Measurements from ENCODE around the gene FAM222A. TPM values are rescaled to one million over a fixed set of nuclear protein-coding genes. Genes with fewer than 3 reads are reported as not detected.
A peak's percentile ranks its signal among the peaks of the same experiment; 100 is the strongest.

Gene FAM222A
- total RNA-seq, 1 experiment from 2014 or later: 12.8 TPM

GRCh38 chr12:109783965-109784244, 70.3 kb downstream of the FAM222A start:
- ATAC-seq (peak; percentile 57), DNase-seq (ENCODE audit: low read depth, low spot score) (no peak)
- CTCF ChIA-PET: interaction anchor here (0.6 kb wide), 1 partner anchor 9 kb away, joined by 4 read pairs; no protein-coding TSS in a partner anchor
- H3K4me3 ChIP-seq (ENCODE audit: low read depth in 2 of 2, low read length in 2 of 2): no peak overlapping the region
- TF ChIP-seq POLR2AphosphoS5 (IDR thresholded peaks at IDR 0.05; ENCODE audit: low read depth, low read length) (no peak), SIN3A (IDR thresholded peaks at IDR 0.05; ENCODE audit: borderline replicate concordance, insufficient read depth, low read depth, low read length) (no peak), REST (IDR thresholded peaks at IDR 0.05; ENCODE audit: insufficient read depth in 1 of 2, low read depth in 2 of 2, low read length in 1 of 2) (no peak), TCF7L2 (IDR thresholded peaks at IDR 0.05; ENCODE audit: low read depth, low read length) (no peak), CTCF (IDR thresholded peaks at IDR 0.05) (no peak)
- BruUV-seq (replicated peaks): no TSS peak
- intact Hi-C loops (cut with micrococcal nuclease; ENCODE audit: unreplicated experiment) (no loop called here), in situ Hi-C loops (cut with HindIII; ENCODE audit: low pct_unique_long_range_greater_than_20kb, low sequenced_read_pairs) (no loop called here)
- no peaks in the 10 kb centered on the region; the same call in 1 of the 2 replicates for H3K9me3 ChIP-seq (ENCODE audit: control insufficient read depth, insufficient read depth, low read depth, low read length)
- H3K27ac ChIP-seq (ENCODE audit: low read length): no peak overlapping the region
- POLR2A ChIA-PET: no interaction called here
- no peaks in the 10 kb centered on the region for H3K4me1 ChIP-seq (ENCODE audit: control insufficient read depth, insufficient read depth, low read length)
- no peaks in the 10 kb centered on the region for H3K36me3 ChIP-seq (ENCODE audit: control insufficient read depth, insufficient read depth, low read length)
- no peaks in the 10 kb centered on the region for H3K27me3 ChIP-seq (ENCODE audit: control insufficient read depth, insufficient read depth, low read length)

- BruUV-seq (replicated peaks): no TSS peak
- Histone ChIP-seq H3K4me3 (ENCODE audit: low read depth in 2 of 2, low read length in 2 of 2) (no peak overlapping the region), H3K27ac (ENCODE audit: low read length) (no peak overlapping the region), H3K36me3 (ENCODE audit: control insufficient read depth, insufficient read depth, low read length) (no peaks in the 10 kb centered on the region), H3K4me1 (ENCODE audit: control insufficient read depth, insufficient read depth, low read length) (no peaks in the 10 kb centered on the region), H3K9me3 (ENCODE audit: control insufficient read depth, insufficient read depth, low read depth, low read length) (no peaks in the 10 kb centered on the region), H3K27me3 (ENCODE audit: control insufficient read depth, insufficient read depth, low read length) (no peaks in the 10 kb centered on the region)
- CTCF ChIA-PET: interaction anchor here (0.9 kb wide), 1 partner anchor 269 kb away, joined by 3 read pairs; no protein-coding TSS in a partner anchor
- in situ Hi-C loops (cut with HindIII; ENCODE audit: low pct_unique_long_range_greater_than_20kb, low sequenced_read_pairs) (no loop called here), intact Hi-C loops (cut with micrococcal nuclease; ENCODE audit: unreplicated experiment) (no loop called here)
- DNase-seq (ENCODE audit: low read depth, low spot score) (no peak), ATAC-seq (no peak)
- TF ChIP-seq REST (IDR thresholded peaks at IDR 0.05; ENCODE audit: insufficient read depth in 1 of 2, low read depth in 2 of 2, low read length in 1 of 2) (no peak), SIN3A (IDR thresholded peaks at IDR 0.05; ENCODE audit: borderline replicate concordance, insufficient read depth, low read depth, low read length) (no peak), POLR2AphosphoS5 (IDR thresholded peaks at IDR 0.05; ENCODE audit: low read depth, low read length) (no peak), TCF7L2 (IDR thresholded peaks at IDR 0.05; ENCODE audit: low read depth, low read length) (no peak), CTCF (IDR thresholded peaks at IDR 0.05) (no peak)
- POLR2A ChIA-PET: interaction anchor here (0.8 kb wide), 1 partner anchor 276 kb away, joined by 5 read pairs; no protein-coding TSS in a partner anchor
These were observed 72.2 kb downstream of the FAM222A start for GRCh38 chr12:109785854-109786253.
